HG02588 (cell line): ENCODE measurements around the gene CCR5.
"Not testable (repeated sequence)": the region's sequence is repeated elsewhere in the genome, so short reads cannot be mapped to it uniquely, and the experiment has no call there.

ENCODE experiments used
- ATAC-seq: cut with Tn5 transposase; IDR thresholded peaks from one replicate; pipeline ENCODE4 v1.9.1; 2021; ENCODE audit warnings: mild to moderate bottlenecking, moderate library complexity; ENCODE audit not compliant: unreplicated experiment

Gene CCR5

GRCh38 chr3:46370839-46371518 lies at the start of gene CCR5:
Gene CCR5 (plus strand): TSS chr3:46370946. CDS start chr3:46372903, 1,957 bp downstream.
- no peak for ATAC-seq

- no peak for ATAC-seq
Measured at GRCh38 chr3:46321461-46322104, 49.2 kb upstream of the CCR5 start.

DNA sequence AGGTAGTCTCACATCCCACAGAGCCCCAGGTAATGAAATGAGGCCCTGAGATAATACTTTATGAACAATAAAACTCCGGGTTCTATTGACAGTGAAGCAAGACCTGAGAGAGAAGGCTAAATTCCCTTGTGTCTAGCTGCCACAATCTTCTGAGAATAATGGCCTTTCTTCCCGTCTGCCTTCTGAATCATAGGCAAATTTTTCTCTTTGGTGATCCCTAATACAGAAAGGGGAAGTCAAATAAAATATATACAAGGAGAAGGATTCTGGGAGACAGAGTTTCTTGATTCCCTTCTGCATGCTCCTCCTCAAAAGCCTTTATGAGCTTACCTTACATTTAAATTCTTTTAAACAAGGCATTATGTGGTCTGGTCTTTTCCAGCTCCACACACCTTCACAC lies 46.7 kb upstream of the CCR5 start:
- no peak for ATAC-seq

GRCh38 chr3:46325645-46326300 lies 45.0 kb upstream of the CCR5 start:
- ATAC-seq, result no peak

GRCh38 chr3:46330676-46331075 lies 40.1 kb upstream of the CCR5 start:
- ATAC-seq, result not testable (repeated sequence)

DNA sequence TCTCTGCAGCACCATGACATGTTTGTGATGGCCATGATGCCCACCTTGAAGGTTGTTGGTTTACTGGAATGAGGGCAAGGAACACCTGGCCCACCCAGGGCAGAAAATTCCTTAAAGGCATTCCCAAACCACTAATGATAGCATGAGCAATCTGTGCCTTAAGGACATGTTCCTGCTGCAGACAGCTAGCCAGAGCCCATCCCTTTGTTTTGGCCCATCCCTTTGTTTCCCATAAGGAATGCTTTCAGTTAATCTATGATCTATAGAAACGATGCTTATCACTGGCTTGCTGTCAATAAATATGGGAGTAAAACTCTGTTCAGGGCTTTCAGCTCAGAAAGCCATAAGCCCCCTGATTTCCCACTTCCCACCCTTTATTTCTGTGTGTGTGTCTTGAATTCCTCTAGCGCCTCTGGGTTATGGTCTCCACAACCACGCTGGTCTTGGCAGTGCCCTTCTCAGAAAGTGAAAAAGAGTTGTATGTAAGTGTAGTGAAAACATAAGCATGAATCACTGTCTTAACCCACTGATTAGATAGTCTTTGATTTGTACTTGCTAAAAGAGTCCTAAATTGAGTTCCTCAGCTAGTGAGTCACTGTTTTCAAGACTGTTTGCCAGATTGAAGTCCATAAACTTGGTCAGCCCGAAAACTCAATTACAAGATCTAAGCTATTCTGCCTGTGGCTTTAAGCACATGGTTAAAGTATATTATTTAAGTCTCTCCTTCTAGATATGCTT lies 35.8 kb upstream of the CCR5 start:
- no peak for ATAC-seq

DNA sequence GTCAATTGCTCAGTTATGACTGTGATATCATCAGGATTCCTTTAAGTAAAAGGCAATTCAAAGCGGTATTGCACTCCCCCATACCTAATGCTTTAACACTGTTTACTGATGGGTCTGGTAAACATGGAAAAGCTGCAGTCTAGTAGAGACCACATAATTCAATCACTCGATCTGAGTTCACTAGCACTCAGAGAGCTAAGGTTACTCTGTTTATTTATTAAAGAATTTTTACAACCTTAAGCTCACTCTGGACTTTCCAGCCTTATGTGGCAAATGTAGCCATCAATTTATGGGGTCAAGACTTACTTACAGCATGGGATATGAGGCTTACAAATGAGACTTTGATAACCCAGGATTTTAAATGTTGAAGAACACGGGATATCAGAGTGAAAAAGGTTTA lies 35.2 kb upstream of the CCR5 start:
- ATAC-seq, result no peak

DNA sequence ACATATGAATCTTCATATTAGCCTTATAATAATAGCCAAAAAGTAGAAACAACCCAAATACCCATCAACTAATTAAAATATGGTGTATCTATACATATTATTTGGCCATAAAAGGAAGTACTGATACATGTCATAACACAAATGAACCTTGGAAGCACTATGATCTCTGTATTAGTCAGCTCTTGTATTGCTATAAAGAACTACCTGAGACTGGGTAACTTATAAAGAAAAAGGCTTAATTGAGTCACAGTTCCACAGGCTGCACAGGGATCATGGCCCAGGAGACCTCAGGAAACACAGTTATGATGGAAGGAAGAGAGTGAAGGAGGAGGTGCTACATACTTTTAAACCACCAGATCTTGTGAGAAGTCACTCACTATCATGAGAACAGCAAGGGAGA lies 32.8 kb upstream of the CCR5 start:
- no peak for ATAC-seq

DNA sequence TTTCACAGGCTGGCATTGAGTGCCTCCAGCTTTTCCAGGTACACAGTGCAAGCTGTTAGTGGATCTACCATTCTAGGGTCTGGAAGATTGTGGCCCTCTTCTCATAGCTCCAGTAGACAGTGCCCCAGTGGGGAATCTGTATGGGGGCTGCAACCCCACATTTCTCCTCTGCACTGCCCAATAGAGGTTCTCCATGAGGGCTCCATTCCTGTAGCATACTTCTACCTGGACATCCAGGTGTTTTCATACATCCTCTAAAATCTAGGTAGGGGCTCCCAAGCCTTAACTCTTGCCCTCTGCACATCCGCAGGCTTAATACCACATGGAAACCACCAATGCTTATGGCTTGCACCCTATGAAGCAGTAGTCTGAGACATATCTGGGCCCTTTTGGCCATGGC lies 31.9 kb upstream of the CCR5 start:
- no peak for ATAC-seq

GRCh38 chr3:46344476-46344875 lies 26.3 kb upstream of the CCR5 start:
- ATAC-seq, result no peak

- ATAC-seq, result no peak
Measured at GRCh38 chr3:46348823-46349482, 21.8 kb upstream of the CCR5 start.

- no peak for ATAC-seq
Measured at GRCh38 chr3:46349484-46350261, 21.1 kb upstream of the CCR5 start.

DNA sequence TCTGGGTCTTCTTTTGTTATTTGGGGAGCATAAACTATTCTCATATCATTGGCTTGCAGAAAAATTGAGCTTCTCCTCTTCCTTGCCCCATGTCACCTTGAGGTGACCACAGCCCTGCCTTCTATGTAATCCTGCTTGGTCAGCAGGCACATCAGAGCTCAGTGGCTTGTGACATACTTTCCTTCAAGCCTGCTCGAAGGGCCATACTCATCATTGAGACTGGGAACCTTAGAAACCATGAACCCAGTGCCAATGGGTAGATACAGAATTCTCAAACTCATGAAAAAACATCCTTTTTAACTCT lies 20.5 kb upstream of the CCR5 start:
- ATAC-seq, result no peak

GRCh38 chr3:46351646-46352045 lies 19.1 kb upstream of the CCR5 start:
- ATAC-seq, result no peak

DNA sequence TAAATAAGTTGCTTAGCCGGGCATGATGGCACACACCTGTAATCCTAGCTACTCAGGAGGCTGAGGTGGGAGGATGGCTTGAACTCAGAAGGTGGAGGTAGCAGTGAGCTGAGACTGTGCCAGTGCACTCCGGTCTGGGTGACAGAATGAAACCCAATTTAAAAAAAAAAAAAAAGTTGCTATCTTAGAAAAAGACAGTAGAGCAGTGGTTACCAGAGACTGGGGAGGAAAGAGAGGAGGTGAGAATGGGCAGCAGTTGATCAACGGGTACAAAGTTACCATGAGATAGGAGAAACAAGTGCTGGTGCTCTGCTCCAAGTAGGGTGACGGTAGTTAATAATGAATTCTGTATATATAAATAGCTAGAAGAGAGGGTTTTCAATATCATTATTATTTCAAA lies 17.7 kb upstream of the CCR5 start:
- no peak for ATAC-seq

DNA sequence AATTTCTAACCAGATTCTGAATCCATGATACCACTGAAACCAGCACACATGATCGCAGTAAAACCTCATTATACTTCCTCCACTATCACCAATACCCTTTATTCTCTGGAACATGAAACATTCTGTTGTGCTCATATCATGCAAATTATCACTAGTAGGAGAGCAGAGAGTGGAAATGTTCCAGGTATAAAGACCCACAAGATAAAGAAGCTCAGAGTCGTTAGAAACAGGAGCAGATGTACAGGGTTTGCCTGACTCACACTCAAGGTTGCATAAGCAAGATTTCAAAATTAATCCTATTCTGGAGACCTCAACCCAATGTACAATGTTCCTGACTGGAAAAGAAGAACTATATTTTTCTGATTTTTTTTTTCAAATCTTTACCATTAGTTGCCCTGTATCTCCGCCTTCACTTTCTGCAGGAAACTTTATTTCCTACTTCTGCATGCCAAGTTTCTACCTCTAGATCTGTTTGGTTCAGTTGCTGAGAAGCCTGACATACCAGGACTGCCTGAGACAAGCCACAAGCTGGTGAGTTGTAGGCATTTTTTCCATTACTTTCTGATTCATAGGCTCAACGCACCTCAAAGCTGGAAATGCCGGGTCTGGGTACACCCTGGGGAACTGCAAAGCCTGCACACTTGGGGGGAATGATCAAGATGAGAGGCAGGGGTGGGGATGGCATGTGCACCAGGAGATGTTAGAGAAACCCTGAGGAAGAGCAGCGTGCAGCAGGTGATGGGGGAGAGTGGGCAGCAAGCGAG lies 16.9 kb upstream of the CCR5 start, which contains the start of gene CCR2:
Gene CCR2 (plus strand): TSS at position 465 of the 764 bp plus-strand sequence. CDS start 3,417 bp downstream, outside the sequence.
- no peak for ATAC-seq

- no peak for ATAC-seq
Measured at GRCh38 chr3:46354478-46354877, 16.3 kb upstream of the CCR5 start.

- ATAC-seq, result no peak
Measured at GRCh38 chr3:46354984-46355383, 15.8 kb upstream of the CCR5 start.

- ATAC-seq, result no peak
Measured at GRCh38 chr3:46356276-46356675, 14.5 kb upstream of the CCR5 start.

DNA sequence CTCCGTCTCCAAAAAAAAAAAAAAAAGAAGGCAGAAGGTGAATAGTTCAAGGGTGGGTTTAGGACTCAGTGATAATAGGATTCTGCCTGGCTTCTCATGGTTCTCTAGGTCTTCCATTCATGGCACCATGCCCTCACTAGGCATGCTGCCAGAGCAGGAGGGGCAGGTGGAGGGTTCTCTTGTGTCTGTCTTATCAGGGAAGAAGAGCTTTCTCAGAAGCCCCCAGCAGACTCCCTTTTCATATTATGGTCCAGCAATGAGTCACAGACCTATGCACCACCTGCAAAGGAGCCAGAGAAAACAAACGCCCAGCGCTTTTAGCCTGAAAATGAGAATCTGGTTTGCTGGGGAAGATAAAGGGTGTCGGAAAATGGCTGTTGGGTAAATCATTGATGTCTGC lies 13.8 kb upstream of the CCR5 start:
- ATAC-seq, result no peak
